Hematopoietic multipotent progenitor cell treated with erythropoietin and hydrocortisone succinate and interleukin-3 and kit ligand, for 8 days (in vitro differentiated cells): Measurements from ENCODE around the gene KCNJ12.

Source experiments
- DNase-seq: peaks from one replicate; pipeline ENCODE4 v3.0.0-alpha.2; 2015

The KCNJ12 gene

DNA sequence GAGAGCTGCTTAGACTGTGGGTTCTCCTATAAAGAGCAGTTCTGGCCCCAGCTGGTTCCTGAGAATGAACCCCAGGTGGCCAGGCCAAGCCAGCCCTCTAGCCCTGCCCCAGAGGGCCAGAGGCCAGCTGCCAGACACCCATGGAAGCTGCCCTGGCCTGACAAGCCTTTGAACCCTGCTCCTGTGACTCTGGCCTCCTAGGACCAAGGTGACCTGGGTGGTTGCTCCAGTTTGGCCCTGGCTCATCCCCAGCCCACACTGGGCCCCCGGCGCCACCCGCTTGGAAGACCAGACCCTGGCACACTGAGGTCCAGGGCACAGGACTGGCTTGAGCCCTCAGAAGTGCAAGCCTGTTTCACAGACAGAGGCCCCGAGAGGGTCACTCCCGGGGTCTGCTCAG lies 6.8 kb upstream of the KCNJ12 start:
- no peak for DNase-seq

DNA sequence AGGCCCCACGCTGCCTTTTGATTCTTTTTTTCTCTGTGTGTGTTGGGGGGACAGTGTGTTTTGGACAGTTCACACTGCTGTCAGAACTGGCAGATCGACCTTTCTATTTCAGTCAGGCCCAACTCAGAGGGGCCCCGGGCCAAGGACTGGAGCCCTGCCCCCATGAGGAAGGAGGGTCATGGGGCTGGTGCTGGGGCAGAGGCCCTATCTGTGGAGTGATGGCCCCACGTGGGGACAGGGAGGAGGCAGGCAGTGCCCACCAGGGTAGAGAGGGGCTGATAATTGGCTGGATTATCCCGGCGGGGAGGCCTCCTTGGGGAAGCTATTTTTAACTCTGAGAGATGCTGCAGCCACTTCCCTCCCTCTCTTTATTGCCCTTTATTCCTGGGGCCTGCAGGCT lies 5.7 kb upstream of the KCNJ12 start:
- no peak for DNase-seq

DNA sequence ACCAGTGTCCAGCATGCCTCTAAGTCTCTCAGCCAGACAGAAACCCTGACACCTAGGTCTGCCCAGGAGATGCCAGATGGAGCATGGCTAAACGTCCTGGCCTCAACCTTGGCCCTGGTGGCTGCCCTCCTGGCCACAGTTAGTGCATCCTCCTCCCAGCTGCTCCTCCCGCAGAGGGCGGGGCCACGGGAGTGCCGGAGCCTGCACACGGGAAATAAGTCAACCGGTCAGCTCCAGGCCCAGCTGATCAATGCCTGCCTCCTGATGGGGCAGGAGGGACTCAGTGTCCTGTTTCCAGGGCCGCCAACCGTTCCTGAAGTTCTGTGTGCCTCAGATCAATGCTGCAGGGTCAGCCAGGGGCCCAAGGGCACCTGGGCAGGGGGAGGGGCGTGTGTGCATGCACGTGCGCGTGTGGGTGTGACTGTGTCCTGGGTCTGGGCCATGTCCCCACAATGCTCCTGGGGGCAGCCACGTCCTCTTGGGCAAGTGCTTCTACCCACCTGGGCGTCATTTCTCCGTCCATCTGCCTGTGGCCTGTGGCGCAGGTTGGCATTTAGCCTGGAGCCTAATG lies 4.6 kb upstream of the KCNJ12 start:
- DNase-seq = no peak

DNA sequence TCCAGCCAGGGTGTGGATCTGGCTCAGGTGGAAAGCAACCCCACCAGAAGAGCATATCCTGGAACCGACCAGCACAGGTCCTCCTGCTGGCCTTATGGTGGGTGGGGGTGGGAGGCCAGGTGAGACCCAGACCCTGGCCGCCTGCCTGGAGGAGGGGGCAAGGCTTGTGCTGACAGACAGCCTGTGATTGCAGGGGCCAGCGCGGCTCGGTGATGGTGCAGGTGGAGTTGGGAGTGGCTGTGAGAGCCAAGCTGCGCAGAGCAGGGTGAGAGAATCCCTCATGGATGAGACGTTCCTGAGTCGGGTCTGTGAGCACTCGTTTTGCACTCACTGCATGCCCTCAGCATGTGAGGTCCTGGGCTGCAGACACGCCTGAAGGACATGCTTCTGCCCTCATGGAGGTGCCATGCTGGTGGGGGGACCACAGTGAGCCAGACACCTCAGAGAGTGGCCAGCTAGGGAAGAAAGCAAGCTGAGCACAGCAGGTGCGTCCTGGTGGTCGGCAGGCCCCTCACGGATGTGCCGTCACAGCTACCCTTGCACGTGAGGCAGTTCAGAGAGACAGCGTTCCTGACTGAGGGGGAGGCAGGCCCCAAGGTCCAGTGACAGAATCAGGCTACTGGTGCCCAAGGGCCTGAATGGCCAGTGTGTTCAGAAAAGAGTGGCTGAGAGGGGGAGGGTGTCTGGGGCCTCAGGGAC lies 3.8 kb upstream of the KCNJ12 start:
- no peak for DNase-seq

DNA sequence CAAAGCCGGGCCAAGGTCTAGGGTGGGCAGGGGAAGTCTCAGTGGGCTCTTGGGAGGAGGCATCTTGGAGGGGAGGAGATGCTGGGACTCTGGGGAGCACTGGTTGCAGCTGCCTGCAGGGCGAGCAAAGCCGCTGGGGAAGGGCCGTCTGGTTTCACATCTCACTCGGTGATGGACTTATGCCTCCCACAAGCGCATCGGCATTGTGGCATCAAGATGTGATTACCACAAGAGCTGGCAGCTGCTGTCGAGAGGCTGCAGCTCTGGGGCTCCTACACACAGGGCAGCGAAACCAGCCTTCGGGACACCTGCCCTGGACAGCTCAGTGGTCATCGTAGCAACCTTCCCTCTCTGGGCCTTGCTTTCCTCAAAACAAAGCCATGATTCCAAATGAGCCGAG lies 3.1 kb upstream of the KCNJ12 start:
- no peak for DNase-seq

DNA sequence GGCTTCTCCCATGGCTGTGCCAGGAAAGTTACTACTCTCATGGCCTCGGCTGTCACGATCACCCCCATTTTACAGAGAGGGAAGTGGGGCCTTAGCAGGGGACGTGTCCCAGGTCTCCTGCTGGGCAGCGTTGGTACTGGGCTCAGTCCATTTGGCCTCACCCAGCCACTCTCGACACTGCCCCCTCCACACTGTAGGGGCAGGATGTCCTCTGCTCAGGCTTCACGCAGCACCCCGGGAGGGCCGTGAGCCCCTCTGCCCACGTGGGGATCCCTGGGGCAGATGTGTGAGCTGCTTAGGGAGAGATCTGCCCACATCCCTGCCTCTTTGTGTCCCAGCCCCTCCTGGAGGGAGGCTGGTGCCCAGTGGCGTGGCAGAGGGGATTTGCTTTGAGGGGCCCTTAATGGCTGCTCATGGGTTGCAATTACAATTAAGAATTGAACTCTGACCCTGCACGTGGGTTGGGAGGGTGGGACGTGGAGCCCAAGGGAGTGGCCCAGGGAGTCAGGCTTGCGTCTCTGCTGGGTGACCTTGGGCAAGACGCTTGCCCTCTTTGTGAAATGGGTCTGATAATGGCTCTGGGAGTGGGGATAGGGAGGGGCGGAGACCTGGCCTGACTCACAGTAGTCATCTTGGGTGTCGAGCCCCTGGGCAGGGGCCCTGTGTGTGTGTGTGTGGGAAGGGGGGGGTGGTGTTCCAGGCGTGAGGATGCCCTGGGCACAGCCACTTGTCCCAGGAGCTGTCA lies 2.3 kb upstream of the KCNJ12 start:
- DNase-seq = no peak

DNA sequence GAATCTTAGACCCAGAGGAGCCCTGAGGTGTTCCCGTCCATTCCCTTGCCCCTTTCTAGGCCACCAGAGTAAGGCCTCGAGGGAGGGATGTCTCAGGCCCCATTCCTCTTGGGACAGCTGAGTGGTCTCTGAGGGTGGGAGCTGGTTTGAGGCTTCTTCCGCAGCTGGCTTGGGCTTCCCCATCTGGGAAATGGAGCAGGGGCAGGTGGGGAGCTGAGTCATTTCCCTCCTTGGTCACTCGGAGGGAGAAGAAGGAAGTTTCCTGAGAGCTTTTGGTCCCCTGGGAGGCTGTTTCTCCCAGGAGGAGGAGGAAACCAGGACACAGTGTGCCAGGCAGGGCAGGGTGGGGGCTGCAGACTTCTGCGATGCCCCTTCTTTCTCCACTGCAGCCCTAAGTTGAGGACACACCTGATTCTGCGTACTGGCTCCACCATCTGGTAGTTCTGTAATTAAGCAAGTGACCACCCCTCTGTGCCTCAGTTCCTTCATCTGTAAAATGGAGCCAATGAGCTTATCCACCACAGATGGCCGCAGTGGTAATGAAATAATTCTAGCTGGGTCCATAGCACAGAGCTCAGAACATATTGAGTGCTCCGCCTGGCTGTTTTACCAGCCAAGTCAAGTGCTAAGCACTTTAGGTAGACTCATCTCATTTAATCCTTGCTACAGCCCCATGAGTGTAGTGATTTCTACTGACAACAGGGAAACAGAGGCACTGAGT lies 1.6 kb upstream of the KCNJ12 start:
- DNase-seq = no peak

DNA sequence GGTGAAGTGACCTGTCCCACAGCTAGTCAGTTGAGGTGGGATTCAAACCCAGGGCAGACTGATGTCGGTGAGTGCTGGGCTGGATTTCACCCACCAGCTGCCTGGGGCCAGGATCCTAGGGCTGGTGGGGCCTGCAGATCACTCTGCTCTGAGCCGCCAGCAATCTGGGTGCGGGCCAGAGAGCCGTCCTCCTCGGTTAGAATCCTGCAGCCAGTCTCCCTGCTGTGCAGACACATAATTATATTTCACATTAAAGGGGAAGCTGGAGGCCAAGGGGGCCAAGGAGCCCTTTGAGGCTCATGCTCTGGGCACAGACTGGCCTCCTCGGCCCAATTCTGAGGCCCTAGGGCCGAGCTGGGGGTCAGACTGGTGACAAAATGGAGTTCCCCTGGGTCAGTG lies 996 bp upstream of the KCNJ12 start:
- no peak for DNase-seq

DNA sequence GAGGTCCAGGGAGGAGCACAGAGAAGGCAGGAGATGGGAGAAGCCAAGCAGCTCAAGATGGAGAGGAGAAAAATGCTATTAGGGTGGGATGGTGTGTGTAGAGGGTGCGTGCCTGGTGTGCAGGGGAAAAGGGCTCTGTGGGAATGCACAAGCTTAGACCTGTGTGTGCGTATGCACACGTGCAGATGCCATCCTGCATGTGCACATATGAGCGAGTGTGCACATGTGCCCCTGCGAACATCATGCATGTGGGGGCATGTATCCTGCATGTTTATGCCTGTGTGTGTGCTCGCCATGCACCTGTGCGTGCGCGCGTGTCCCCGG lies 438 bp upstream of the KCNJ12 start:
- DNase-seq = no peak

DNA sequence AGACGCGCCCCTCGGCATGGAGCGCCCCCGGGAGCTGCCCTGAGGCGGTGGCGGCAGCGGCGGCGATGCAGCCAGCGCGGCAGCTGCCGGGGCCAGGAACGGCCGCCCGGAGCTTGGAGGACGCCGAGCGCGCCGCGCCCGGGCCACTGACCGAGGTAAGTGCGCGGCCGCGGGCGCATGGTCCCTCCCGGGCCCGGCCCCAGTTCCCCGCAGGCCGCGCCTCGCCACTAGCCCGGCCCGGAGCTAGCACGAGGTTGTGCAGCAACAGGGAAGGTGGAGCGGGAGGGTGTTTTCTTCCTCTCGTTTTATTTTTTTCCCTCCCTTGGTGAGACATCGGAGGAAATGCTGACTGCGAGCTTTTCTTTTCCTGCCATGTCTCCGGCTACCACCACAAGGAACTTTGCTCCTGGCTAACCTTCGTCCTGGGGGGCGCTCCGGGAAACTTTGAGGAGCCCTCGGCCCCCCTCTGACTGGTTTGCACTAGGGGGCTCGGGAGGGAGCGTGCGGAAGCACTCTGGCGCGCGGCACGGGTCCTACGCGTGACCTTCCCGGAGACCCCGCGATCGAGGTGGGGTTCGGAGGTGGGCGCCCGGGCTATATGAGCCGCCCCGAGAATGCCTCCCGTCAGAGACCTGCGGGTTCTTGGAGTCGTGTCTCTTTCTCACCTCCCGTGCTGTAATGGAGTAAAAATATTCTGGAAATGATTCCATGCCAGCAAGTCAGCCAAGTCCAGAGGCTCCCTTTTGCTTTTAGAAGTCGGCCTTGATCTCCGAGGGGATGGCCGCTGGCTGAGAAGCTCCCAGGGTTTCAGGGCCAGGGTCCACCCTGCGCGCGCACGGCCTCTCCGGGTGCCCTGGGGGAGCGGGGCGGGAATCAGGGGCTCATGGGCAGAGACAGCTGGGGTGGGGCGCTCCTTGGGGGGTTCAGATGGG lies 868 bp downstream of the KCNJ12 start:
- DNase-seq = no peak

DNA sequence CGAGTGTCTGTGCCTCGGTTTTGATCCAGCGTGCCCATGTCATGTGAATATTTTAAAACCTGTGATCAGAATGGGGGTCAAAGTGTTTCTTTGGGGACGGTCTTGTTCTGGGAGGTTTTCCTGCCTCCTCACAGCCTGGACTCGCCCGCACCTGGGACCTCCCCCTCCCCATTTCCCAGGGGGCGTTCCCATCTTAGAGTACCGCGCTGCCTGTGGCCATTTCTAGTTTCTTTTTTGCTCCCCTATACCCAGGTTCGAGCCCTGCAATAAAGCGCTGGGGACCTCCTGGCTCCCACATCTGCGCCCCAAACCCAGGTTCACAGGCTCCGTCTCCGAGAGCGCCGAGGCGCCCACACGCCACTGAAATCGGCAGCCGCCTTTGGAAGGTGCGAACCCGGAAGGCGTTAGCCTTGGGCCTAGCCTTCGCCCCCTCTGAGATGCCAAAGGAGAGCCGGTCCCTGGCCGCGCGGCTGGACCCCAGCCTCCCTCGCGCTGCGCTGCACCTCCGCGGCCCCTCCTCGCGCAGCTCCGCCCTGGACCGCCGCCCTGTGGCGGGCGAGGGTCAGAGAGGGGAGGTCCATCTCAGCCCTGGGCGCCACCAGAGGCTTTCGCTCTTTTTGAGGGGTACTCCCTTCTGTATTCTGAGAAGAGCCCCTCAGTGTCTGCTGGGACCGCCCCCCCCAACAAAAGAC lies 1.7 kb downstream of the KCNJ12 start:
- no peak for DNase-seq

DNA sequence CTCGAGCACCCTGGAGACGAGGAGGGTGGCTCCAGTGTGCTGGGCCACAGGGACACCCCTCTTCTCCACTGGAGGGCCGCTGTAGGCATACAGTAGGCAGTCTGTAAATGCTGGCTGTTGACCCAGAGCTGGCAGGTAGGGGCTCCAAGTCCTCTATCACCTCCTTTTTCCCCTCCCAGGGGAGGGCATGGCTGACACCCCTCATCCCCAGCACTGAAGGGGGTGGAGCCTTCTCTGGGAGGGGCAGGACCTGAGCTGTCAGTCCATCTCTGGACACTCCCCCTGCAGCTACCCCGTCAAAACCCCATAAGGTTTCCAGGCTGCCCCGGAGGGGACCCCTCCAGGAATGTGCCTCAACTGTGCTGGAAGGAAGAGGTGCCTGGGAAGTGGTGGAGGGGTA lies 2.4 kb downstream of the KCNJ12 start:
- no peak for DNase-seq

DNA sequence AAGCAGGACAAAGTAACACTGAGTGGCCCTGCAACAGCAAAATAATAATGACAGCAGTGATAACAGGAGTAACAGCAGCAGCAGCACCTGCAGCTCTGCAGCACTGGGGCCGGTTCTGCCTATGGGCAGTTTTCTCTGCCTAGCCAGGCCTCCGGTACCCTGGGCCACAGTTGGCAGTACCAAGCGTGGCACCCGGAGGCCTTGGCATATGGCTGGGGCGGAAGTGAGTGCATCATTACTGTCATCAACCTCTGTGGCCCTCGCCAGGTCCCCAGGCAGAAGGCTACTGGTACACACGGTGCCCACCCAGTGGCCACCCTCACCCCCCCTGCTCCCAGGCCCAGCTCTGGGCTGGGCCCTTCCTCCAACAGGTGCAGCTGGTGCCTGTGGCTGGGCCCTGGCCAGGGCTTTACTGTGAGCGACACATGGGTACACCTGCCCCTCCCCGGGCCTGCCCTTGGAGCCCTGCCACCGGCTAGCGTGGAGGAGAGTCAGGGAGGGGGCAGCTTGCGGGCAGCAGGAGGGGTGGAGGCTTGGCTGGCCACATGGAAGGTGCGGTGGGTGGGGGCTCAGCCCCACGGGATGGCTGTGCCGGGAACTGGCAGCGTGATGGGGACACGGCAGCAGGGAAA lies 3.0 kb downstream of the KCNJ12 start:
- no peak for DNase-seq

DNA sequence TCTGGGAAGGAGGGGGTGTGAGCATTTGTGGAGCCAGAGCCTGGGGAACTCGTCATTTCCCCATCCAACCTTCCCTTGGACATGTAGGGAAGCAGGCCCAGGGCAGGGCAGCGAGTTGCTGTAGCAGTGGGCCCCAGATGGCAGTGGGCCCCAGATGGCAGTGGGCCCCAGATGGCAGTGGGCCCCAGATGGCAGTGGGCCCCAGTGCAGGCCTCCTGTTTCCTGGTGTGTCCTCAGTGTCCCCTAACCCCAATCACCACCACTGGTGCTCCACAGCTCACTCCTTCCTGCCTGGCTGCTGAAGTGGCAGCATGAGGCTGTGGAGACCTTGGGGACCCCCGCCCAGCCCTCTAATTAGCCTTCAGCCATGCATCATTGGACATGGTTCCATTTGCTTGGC lies 4.5 kb downstream of the KCNJ12 start:
- DNase-seq = no peak

DNA sequence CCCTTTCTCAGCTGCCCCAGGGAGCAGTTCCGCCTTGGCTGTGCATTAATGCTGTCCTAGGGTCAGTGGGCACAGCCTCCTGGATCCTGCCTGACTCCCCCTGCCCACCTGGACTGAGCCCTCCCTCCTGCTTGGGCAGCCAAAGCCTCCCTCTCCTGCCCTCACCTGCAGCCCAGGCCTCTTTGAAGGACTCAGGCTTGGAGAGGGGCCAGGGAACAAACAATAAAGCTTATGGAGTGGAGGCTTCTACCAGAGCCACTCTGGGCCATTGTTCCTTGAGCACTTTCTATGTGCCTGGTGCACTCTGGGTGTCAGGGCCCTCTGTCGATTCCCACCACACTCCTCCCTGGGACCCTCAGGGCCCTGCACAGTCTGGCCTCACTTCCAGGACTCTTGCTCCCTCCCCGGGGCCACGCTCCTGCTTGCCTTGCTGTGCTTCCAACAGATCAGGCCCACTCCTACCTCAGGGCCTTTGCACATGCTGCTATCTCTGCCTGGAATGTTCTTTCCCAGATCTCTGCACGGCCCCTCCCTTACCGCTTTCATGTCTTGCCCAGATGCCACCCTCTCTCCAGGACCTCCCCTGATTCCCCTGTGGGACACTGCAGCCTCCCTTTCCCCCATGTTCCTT lies 5.0 kb downstream of the KCNJ12 start:
- no peak for DNase-seq

DNA sequence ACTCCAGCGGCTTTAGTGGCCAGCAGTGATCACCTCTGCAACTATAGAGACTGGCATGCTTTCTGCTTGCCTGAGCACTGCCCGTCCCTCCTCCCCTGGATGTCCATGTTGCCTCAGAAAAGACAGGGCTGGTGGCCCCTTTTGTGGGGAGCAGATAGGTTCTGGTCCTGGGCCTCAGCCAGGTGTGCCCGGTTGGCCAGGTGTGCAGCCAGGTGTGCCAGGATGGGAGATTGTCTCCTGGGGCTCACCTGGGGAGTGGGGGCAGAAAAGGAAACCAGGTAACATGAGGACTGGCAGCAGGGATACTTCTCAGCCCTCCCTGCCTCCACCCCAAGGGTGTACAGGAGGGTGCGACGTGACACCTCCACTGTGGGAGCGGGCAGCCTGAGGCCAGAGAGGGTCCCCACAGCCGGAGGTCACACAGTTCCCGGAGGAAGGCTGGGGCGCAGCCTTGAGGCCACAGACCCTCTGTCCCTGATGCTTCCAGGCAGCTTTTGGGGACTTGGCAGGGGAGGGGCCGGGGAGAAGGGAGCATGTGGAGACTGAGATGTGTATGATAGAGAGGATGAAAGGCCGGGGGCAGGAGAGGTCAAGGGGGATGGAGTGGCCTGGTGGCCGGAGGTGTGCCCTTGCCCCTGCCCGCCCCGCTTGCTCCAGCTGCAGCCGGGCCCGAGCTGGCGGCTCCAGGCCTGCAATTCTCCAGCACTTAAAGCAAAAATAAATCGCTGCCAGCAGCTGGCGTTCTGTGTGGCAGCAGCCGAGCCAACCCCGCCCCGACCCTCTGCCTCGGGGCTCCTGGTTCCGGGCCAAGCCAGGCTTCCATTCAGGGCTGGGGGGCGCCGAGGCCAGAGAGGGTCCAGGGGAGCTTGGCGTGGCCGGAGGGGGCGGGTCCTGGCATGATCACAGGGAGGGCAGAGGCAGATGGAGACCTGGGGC lies 6.7 kb downstream of the KCNJ12 start:
- no peak for DNase-seq

DNA sequence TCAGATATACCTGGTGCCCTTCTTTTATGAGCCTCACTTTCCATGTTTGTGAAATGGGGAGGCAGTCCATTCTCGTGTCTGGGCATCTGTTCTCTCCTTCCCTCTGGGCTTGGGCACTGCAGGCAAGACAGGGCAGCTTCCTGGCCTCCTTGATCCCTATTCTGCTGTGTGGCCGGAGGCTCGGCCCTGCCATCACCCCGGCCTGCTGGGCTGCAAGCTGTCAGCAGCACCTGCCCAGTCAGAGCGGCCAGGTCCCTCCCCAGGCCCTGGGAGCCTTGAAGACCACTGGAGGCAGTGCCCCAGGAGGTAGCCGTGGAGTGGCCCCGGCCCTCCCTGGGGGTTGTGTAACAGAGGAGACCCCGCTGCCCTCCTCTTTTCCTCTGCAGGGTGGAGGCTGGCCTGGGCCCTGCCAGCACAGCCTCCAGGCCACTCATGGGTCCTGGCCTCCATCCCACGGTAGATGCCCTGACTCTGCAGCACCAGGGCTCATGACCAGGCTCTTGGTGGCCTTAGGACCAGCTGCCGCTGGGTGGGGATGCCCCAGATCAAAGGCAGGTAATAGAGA lies 9.2 kb downstream of the KCNJ12 start:
- DNase-seq = no peak

DNA sequence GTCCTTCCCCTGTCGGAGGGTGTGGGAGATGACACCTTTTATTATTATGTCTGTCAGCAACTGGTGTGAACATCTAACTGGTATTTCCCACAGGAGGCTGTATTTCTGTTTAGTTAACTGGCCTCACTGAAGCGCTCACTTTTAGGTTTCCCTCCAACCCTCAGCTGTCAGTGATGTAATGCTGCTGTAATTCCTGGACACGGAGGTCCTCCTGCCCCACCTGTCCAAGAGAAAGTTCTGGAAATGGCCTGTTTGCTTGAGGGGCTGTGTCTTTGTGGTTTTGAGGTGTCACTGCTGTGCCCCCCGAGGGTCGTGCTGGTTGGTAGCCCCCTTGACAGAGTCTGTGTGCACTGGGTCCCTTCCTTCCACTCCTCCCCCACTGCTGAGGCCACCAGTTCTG lies 11.5 kb downstream of the KCNJ12 start:
- DNase-seq = no peak

DNA sequence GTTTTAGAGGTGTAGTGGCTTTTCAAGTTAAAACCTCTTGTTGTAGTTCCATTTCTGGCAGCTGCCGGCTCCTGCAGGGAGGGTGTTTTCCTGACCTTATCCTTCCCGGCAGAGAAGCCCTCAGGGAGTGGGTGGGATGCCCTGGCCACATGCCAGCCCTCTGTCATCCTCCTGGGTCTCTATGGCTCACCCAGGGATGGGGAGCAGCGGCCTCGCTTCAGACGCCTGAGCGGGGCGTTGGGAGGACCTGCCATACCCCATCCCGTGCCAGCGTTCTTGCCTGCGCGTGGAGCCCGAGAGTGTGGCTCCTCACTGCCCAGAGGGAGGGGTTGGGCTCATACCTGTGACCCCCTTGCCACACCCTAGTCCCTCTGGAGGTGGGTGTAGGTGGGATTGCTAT lies 11.9 kb downstream of the KCNJ12 start:
- no peak for DNase-seq

DNA sequence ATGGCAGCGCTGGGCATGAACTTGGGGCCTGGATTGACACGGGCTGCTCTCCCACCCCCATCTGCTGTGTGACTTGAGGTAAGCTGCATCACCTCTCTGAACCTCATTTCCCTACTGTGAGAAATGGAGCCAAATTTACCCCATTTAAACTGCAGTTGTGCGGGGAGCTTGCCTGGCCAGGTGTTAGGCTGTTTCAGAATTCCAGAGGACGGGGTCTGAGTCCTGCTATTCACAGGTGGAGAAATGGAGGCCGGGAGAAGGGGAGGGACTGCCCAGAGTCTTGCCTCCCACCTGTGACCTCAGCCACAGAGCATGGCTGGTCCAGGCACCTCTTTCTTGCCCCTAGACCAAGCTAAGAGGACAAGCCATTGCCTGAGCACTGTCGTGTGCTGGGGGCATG lies 12.8 kb downstream of the KCNJ12 start:
- DNase-seq = no peak
